Measurements from ENCODE around the gene UNC5B.

Gene UNC5B

DNA sequence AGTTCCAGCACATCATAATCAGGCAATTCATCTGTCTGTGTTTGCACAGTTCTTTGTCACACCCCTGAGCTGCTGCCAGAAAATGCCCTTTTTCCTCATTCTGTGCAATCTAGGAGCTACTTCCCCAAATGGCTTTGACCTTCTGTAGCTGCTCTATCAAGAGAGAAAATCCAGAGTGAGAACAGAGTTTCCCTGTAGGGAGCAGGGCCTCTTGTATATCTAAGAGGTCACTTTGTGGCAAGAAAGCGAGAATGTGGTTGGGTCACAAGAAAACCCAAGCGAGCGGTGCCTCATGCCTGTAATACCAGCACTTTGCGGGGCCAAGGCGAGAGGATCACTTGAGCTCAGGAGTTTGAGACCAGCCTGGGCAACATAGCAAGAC lies 131.0 kb downstream of the UNC5B start:
- DNase-seq (ENCODE audit: low read depth in 2 of 2), result no peak

GRCh38 chr10:71344154-71344925 lies 132.0 kb downstream of the UNC5B start:
- DNase-seq (ENCODE audit: low read depth in 2 of 2), result no peak

GRCh38 chr10:71344993-71345480 lies 132.7 kb downstream of the UNC5B start:
- DNase-seq (ENCODE audit: low read depth in 2 of 2), result no peak

DNA sequence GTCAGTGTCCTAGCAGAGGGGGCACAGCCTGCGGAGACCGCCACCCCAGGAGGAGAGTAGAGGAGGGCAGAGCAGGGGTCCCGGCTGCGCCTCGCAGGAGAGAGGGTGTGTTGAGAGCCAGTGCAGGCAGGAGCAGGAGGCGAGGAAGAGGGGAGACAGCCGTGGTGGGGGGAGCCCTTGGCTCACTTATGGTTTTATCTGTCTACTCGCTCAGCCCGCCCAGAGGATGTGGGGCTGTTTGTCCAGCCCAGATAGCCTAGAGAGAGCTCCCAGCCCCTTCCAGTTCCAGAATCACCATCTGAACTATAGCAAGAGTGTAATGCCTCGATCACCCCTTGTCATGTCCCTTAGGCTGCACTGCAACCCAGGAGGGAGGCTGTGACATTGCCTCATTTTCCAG lies 133.3 kb downstream of the UNC5B start:
- DNase-seq (ENCODE audit: low read depth in 2 of 2), result no peak

GRCh38 chr10:71346731-71347130 lies 134.4 kb downstream of the UNC5B start:
- DNase-seq (ENCODE audit: low read depth in 2 of 2), result no peak

DNA sequence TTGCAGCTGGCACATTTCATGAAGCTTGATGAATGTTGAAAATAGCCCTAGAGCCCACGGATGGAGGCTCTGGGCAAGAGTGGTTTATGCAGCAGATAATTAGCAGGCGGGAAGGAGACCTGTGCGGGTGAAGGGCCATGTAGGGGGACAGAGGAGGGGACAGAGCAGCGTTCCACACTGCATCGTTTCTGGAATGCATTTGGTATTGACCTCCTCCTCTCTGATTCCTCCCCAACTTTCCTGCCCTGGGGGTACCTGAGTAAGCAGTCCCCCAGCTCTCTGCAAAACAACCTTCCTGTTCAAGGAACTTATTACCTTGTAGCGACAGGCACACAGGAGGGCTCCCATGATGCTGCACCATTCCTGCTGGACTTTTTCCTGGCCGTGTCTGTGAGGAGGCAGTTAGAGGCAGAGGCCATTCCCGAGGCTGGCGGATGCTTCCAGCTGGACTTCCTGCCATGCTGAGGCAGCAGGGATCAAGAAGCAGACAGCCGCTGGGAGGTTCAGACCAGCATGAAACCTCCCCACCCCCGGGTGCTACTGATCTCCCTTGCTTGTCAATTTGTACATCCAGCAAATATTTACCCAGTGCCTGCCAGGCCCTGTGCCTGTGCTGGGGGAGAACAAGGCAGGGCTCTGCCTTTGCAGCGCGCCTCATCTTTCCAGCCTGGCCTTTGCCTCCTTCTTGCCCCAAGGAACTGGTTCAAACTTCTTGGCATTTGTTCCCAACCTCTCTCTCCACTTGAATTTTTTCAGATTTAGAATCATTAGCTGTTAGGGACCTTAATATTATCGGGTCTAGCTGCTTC lies 135.4 kb downstream of the UNC5B start:
- DNase-seq (ENCODE audit: low read depth in 2 of 2), result no peak

- no peak for DNase-seq (ENCODE audit: low read depth in 2 of 2)
Measured at GRCh38 chr10:71348850-71349249, 136.5 kb downstream of the UNC5B start.

DNA sequence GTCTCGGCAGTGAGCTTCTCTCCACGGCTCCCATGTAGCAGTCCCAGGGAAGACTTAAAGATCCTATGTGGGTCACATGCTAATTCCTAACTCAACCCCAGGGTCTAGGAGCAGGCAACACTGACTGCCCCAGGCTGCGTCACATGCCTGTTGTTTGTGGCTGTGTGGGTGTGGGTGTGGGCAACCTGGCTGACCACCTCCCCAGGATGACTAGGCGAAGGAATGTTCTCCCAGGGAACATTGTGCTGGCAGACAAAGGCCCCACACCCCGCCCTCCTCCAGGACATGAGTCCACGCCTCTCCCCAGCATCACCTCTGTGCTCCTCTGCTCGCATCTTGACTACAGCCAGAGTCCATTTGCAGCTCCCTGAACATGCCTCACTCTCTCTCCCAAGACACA lies 137.0 kb downstream of the UNC5B start:
- DNase-seq (ENCODE audit: low read depth in 2 of 2), result no peak

- DNase-seq (ENCODE audit: low read depth in 2 of 2), result no peak
Measured at GRCh38 chr10:71351087-71351486, 138.7 kb downstream of the UNC5B start.

- DNase-seq (ENCODE audit: low read depth in 2 of 2), result no peak
Measured at GRCh38 chr10:71351628-71352319, 139.4 kb downstream of the UNC5B start.
